ENCODE measurements around the gene METRN. TPM values are rescaled to one million over a fixed set of nuclear protein-coding genes. Genes with fewer than 3 reads are reported as not detected.
A peak's percentile ranks its signal among the peaks of the same experiment; 100 is the strongest.

Gene METRN
- total RNA-seq, 2 donors from 2014 or later = 36.6 to 71.9 TPM

GRCh38 chr16:672851-673250 lies 42.1 kb upstream of the METRN start:
- intact Hi-C loops (cut with DNase I) = no loop called here
- no peak for DNase-seq
- no peak for TF ChIP-seq CTCF (IDR thresholded peaks at IDR 0.05)
- TF ChIP-seq POLR2A (IDR thresholded peaks at IDR 0.05) = no peak
- Histone ChIP-seq H3K4me3 (no peak overlapping the region), H3K27me3 (no peaks in the 10 kb centered on the region), H3K4me1 (peaks cover 37% of the 10 kb centered on the region), H3K36me3 (replicated peaks in 1 of 2; ENCODE audit: insufficient read depth in 1 of 2, low read depth in 2 of 2) (peaks cover 0 to 21% of the 10 kb centered on the region in 2 donors), H3K9me3 (no peaks in the 10 kb centered on the region), H3K27ac (no peak overlapping the region)
- no peak for ATAC-seq
- 92 to 100% methylated on average over 3 to 9 of the region's 21 CpGs for WGBS, 2 donors

GRCh38 chr16:673399-673991 lies 41.4 kb upstream of the METRN start:
- Histone ChIP-seq H3K27ac (no peak overlapping the region), H3K36me3 (replicated peaks in 1 of 2; ENCODE audit: insufficient read depth in 1 of 2, low read depth in 2 of 2) (peaks cover 0 to 21% of the 10 kb centered on the region in 2 donors), H3K4me1 (peaks cover 36% of the 10 kb centered on the region), H3K27me3 (no peaks in the 10 kb centered on the region), H3K9me3 (no peaks in the 10 kb centered on the region), H3K4me3 (no peak overlapping the region)
- TF ChIP-seq POLR2A (IDR thresholded peaks at IDR 0.05) = no peak
- TF ChIP-seq CTCF (IDR thresholded peaks at IDR 0.05) = no peak
- ATAC-seq = no peak
- intact Hi-C loops (cut with DNase I) = no loop called here
- no peak for DNase-seq
- 95% methylated on average over 4 to 18 of the region's 18 CpGs for WGBS, 2 donors

- Histone ChIP-seq H3K27ac (peak overlapping the region in 1 of 4 donors; percentile 12), H3K4me3 (no peak overlapping the region), H3K4me1 (peaks cover 34% of the 10 kb centered on the region), H3K36me3 (replicated peaks in 1 of 2; ENCODE audit: insufficient read depth in 1 of 2, low read depth in 2 of 2) (peaks cover 0 to 21% of the 10 kb centered on the region in 2 donors), H3K27me3 (no peaks in the 10 kb centered on the region), H3K9me3 (no peaks in the 10 kb centered on the region)
- DNase-seq (no peak), ATAC-seq (no peak)
- 40 to 63% methylated on average over 3 to 22 of the region's 22 CpGs for WGBS, 2 donors
- intact Hi-C loops (cut with DNase I) = no loop called here
- TF ChIP-seq POLR2A (IDR thresholded peaks at IDR 0.05) (no peak), CTCF (IDR thresholded peaks at IDR 0.05) (no peak)
Observed at GRCh38 chr16:674214-674881, 40.6 kb upstream of the METRN start.

GRCh38 chr16:674968-675883 lies 39.7 kb upstream of the METRN start, which contains the start of gene RHBDL1:
Gene RHBDL1, plus strand, starts transcription at chr16:675671. Its CDS starts 120 bp downstream, at chr16:675791.
- H3K4me1 ChIP-seq = peaks cover 31% of the 10 kb centered on the region
- ATAC-seq (no peak), DNase-seq (peak in 2 of 4 donors; percentile 53 to 59)
- H3K4me3 ChIP-seq = no peak within 1 kb of the TSS
- peaks cover 0 to 19% of the 10 kb centered on the region in 2 donors for H3K36me3 ChIP-seq (replicated peaks in 1 of 2; ENCODE audit: insufficient read depth in 1 of 2, low read depth in 2 of 2)
- H3K9me3 ChIP-seq = no peaks in the 10 kb centered on the region
- no peak within 1 kb of the TSS for H3K27ac ChIP-seq
- WGBS, 2 donors = 0 to 7% methylated on average over 6 to 71 of the region's 73 CpGs
- H3K27me3 ChIP-seq = no peaks in the 10 kb centered on the region
- TF ChIP-seq CTCF (IDR thresholded peaks at IDR 0.05) (no peak), POLR2A (IDR thresholded peaks at IDR 0.05) (no peak)
- intact Hi-C loops (cut with DNase I) = no loop called here

Data from body of pancreas (tissue), 4 donors.